GM21423 (cell line): ENCODE measurements around the gene ALG6.
"Not testable (repeated sequence)": the region's sequence is repeated elsewhere in the genome, so short reads cannot be mapped to it uniquely, and the experiment has no call there.

Experiments used
- ATAC-seq: cut with Tn5 transposase; IDR thresholded peaks from one replicate; pipeline ENCODE4 v1.9.1; 2021; ENCODE audit warnings: mild to moderate bottlenecking, moderate library complexity; ENCODE audit not compliant: unreplicated experiment

The ALG6 gene

GRCh38 chr1:63328122-63328521, 39.3 kb upstream of the ALG6 start:
- ATAC-seq, result no peak

DNA sequence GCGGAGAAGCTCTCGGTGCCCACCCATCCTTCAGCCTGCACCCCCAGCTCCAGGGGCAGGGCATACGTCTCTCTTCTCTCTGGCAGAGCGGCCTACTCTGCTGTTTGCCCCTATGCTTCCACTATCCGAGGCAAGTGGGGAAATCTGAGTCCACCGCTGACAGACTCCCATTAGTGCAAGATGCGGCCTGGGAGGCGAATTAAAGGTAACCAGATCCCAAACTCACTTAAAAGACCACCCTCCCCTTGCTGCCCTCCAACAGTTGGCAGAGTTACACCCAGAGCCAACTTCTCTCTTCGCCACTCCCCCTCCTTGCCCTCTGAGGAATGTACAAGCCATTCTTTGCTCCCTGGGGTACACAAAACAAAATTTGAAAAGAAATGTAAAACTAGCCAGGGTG, 38.6 kb upstream of the ALG6 start:
- no peak for ATAC-seq

DNA sequence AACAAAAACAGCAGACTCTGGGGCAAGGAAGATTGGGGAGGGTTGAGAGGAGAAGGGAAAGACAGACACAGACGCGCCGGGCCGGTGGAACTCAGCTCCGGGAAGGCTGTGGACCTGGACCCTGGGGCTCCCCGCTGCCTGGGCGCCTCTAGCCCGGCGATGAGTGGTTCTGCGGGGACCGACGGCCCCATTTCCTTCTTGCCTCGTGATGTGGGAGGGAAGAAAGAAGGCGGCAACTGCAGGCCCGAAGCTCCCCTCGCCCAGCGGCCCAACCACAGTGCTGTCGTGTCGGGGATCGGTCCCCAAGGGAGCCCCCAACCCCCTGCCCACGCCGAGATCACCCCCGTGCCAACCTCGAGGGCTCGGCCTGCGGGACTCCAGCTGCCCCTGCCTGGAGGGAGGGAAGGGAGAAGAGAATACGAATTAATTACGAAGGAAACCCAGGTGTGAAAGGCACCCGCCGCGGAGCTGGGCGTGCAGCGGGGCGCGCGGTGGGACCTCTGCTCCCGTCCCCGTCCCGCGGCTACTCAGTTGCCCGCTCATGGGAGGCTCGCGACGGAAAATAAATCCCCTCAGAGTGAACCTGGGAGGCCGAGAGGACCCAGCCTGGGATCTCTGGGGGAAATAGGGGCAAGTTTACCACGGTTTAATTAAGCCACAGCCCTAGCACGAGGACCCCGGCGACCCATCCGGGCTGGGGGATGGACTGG, 37.7 kb upstream of the ALG6 start:
- ATAC-seq, result no peak

- ATAC-seq, result no peak
Measured at GRCh38 chr1:63330331-63330916, 37.0 kb upstream of the ALG6 start.

GRCh38 chr1:63342402-63342801, 25.0 kb upstream of the ALG6 start:
- ATAC-seq, result no peak

- no peak for ATAC-seq
Measured at GRCh38 chr1:63343922-63344321, 23.5 kb upstream of the ALG6 start.

DNA sequence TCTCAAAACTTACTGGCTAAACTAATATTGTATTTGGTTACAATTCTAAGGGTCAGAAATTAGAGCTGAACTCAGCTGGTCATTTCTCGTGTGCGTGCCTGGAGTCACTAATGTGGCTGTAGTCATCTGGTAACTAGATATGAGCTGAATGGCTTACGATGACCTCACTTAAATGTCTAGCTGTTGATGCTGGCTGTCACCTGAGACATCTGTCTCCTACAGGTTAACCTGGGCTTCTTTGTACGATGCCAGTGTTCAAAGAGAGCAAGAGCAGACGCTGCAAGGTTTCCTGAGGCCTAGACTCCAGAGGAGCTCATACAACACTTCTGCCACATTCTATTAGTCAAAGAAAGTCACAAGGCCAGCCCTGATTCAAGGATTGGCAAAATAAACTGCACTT, 17.1 kb upstream of the ALG6 start:
- ATAC-seq, result no peak

- ATAC-seq, result no peak
Measured at GRCh38 chr1:63352736-63353135, 14.7 kb upstream of the ALG6 start.

DNA sequence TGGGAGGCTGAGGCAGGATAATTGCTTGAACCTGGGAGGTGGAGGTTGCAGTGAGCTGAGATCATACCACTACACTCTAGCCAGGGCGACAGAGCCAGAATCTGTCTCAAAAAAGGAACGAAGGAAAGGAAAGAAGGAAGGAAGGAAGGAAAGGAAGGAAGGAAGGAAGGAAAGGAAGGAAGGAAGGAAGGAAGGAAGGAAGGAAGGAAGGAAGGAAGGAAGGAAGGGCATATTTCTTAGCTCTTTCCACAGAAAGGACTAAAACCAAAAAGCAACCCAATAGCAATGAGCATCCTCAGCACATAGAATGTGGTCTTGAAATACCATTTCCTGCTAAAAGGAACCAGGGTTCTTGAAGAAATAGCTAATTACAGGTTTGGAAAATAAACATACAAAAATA, 11.2 kb upstream of the ALG6 start:
- ATAC-seq, result not testable (repeated sequence)

DNA sequence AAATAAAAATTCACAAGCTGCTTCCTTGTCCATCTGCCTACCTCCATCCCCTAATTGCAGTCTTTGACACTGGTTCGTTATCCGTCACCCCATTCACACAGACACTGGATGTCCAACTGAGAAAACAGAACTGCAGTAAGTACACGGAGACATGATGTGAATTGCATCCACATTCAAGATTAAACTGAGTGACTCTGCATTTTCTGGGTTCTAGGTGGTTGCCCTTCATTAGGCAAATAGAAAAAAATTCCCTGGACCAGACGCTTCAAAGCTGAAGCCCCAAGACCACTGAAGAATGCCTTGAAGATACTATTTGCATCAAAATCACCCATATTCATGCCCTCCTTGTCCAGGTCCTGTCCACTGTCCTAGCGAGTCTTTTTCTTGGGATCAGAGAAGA, 7.9 kb upstream of the ALG6 start:
- no peak for ATAC-seq

DNA sequence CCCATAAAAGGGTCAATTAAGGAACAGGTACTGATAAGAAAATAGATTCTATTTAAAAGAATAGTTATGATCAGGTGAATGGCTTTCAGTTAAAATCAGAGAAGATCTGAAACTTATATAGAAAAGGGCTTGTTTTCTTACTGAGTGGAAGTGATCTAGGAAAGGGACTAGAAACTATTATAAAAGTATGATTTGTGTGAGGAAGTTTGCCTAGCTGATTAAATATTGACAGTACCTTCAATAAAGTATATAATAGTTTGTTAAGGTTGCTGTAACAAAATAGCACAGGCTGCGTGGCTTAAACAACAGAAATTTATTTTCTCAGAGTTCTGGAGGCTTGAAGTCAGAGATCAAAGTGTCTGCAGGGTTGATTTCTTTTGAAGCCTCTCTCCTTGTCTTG, 5.4 kb upstream of the ALG6 start:
- ATAC-seq, result no peak

DNA sequence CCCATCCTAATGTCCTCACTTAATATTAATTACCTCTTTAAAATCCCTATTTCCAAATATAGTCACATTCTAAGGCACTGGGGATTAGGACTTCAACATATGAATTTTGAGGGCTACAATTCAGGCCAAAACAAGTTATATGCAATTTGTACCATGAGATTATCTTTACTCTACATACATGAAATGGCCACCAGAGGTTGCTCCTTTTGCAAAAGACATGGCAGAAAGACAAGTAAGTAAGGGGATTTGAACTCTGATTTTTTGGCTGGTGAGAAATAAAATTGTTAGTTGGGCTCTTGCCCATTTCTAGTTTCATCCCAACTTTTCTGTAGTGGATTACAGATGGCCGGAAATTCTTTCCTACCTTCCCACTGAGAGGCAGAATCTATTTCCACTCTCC, 4.8 kb upstream of the ALG6 start:
- ATAC-seq, result no peak

DNA sequence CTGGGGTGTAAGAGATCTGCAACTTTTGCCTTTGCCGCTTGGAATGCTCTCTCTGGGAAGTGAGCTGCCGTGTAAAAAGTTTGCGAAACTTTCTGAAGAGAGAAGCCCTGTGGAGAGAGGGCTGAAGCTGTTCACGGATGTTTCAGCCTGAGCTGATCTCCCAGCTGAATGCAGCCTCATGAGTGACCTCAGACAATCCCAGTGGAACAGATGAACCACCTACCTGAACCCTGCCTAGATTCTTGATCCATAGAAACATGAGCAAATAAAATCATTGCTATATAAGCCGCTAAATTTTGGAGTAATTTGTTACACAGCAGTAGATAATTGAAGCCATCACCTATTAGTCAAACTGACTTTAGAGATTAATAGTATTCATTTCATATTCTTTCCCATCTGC, 4.4 kb upstream of the ALG6 start:
- no peak for ATAC-seq

GRCh38 chr1:63366908-63367214, 566 bp upstream of the ALG6 start:
- no peak for ATAC-seq

DNA sequence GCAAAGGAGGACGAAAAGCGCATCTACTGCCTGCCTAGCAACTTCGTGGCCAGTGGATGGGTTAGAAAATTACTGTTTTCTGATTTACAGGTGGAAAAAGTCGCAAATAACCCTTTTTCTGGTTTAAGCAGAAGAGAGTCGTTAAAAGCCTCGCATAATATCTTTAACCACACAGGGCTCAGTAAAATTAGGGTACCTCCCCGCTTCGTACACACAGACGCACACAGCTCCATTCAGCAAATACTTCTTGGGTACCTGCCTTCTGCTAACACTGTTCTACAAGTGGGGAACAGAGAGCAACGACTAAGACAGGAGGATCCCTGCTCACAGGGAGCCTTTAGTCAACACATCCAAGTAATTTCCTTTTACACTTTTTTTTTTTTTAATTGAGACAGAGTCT, 704 bp downstream of the ALG6 start:
- ATAC-seq, result no peak

GRCh38 chr1:63379583-63379982, 12.2 kb downstream of the ALG6 start:
- no peak for ATAC-seq

GRCh38 chr1:63381741-63382140, 14.3 kb downstream of the ALG6 start:
- ATAC-seq, result no peak

GRCh38 chr1:63401945-63402344, 34.5 kb downstream of the ALG6 start:
- no peak for ATAC-seq

DNA sequence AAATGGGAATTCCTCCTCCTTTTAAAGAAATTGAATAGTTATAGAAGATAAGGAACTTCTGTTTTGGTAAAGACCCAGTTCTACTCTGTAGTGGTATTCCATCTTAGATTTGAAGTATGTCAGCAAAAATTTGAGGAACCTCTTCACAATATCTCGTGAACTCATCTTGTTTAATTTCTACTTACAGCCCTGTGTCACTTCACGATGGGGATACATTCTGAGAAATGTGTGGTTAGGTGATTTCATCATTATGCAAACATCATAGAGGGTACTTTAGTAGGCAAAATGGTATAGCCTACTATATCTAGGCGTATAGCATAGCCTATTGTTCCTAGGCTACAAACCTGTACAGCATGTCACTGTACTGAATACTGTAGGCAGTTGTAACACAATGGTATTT, 36.0 kb downstream of the ALG6 start:
- no peak for ATAC-seq

GRCh38 chr1:63405021-63405420, 37.6 kb downstream of the ALG6 start:
- no peak for ATAC-seq

- no peak for ATAC-seq
Measured at GRCh38 chr1:63405987-63406386, 38.6 kb downstream of the ALG6 start.

- no peak for ATAC-seq
Measured at GRCh38 chr1:63407002-63407401, 39.6 kb downstream of the ALG6 start.

GRCh38 chr1:63408331-63408730, 40.9 kb downstream of the ALG6 start:
- no peak for ATAC-seq
